Left cardiac atrium (tissue), 4 donors: ENCODE results near the gene PRM3. TPM values are rescaled to one million over a fixed set of nuclear protein-coding genes. Genes with fewer than 3 reads are reported as not detected.
"Not testable (repeated sequence)": the region's sequence is repeated elsewhere in the genome, so short reads cannot be mapped to it uniquely, and the experiment has no call there.

Experiments
- ATAC-seq, 2 donors: fragments of 200-7000 bp; cut with Tn5 transposase; one replicate each; pipeline ENCODE4 v1.9.1; 2020; ENCODE audit warnings: mild to moderate bottlenecking in 2 of 2, moderate library complexity in 2 of 2
- DNase-seq: peaks from one replicate; pipeline ENCODE4 v3.0.0-alpha.2; 2020
- intact Hi-C, 2 donors: fragments of 100-400 bp; cut with DNase I; formaldehyde crosslinking; loops; one replicate each; pipeline versions ENCODE4 v1.14.1 to v1.15.1; 2022 to 2023
- total RNA-seq, 2 donors: library from RNA; stranded (reverse); fragmentation: NEBNext Ultra II Directional; extraction: Animal tissue kit (Norgen Biotek cat#: 25700); gene quantifications; one replicate each; pipeline ENCODE4 v1.2.1, GENCODE V29; 2021
- donor health status: DM: no; HTN: yes; CAD: no.
- donor health status: DM: no; HTN: yes; CAD: no; lungs with severe emphysema.
- donor health status: DM: yes; HTN: yes; CAD: no.
- donor health status: Dilated cardiomyopathy.

PRM3 gene
- total RNA-seq, 2 donors from 2014 or later, result not detected

- ATAC-seq, DNase-seq, intact Hi-C loops: not testable (repeated sequence)
Observed at GRCh38 chr16:11289696-11290095, 16.3 kb upstream of the PRM3 start.

GRCh38 chr16:11289202-11289601, 15.8 kb upstream of the PRM3 start:
- ATAC-seq (no peak), DNase-seq (no peak)
- intact Hi-C loops, result no loop called here

GRCh38 chr16:11285842-11286241, 12.4 kb upstream of the PRM3 start:
- no peak for ATAC-seq

GRCh38 chr16:11283820-11284248, 10.4 kb upstream of the PRM3 start:
- intact Hi-C loops, result no loop called here
- no peak for DNase-seq
- no peak for ATAC-seq

More at GRCh38 chr16:11285842-11286241, 12.4 kb upstream of the PRM3 start:
- no peak for DNase-seq
- intact Hi-C loops, result no loop called here

DNA sequence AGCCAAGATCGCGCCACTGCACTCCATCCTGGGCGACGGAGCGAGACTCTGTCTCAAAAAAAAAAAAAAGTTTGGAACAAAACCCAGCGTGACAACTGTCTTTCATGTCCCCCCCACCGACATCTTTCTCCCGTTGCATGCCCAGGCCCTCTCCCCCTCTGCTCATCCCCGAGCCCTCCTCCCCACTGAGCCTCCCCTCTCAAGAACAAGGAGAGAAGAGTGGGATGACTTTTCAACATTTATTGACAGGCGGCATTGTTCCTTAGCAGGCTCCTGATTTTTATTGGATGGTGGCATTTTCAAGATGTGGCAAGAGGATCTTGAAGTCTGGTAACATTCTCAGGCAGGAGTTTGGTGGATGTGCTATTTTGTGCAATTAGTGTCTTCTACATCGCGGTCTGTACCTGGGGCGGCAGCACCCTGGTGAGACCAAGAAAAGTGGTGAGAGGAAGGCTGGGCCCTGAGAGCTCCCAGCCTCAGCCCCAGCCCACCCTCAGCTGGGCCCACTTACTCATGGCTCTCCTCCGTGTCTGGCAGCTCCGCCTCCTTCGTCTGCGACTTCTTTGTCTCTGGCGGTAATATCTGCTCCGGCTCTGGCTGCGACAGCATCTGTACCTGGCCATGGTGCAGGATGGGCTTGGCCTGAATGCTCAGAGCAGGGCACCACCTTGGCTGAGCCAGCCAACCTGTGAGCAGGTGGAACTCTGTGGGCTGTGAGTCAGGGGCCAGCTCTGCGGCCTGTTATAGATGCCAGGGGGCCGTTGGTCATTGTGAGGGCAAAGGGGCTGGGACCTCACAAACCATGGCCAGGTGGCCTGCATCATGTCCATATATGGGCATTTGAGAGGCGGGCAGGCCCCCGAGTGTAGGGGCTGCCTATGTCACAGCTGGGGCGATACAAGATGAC, 7.4 kb upstream of the PRM3 start, which contains the start of gene PRM1:
TSS of gene PRM1 (minus strand) at position 715 of the 907 bp plus-strand sequence. CDS start at position 623, 92 bp downstream.
- no peak for DNase-seq
- no peak for ATAC-seq
- intact Hi-C loops, result no loop called here

DNA sequence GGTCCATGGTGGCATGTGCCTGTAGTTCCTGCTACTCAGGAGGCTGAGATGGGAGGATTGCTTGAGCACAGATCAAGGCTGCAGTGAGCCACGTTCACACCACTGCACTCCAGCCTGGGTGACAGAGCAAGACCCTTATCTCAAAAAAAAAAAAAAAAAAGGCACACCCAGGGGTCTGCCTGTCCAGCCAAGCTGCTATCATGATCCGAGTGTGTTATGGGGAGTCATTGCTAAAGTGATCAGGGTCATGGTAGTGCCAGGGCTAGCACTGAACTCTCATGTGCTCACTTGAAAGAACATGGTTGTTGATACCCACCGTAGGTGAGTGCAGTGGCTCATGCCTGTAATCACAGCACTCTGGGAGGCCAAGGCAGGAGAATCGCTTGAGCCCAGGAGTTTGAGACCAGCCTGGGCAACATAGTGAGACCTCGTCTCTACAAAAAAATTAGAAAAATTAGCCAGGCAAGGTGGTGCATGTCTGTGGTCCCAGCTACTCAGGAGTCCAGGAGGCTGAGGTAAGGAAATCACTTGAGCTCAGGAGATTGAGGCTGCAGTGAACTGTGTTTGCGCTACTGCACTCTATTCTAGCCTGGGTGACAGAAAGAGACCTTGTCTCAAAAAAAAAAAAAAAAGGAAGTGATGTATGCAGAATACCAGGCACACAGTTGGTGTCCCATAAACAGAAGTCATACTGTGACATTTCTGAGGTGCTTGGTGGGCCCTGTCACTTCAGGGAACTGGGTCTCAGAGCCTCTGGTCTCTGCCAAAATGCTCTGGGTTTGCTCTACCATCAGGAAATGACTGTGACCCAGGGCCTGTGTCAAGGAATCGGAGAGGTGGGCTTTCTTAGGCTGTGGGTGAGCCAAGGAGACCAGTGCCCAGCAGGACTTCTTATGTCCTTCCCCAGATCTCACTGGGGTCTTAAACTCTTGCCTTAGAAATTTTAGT, 5.5 kb upstream of the PRM3 start:
- intact Hi-C loops, result no loop called here
- ATAC-seq (no peak), DNase-seq (no peak)

GRCh38 chr16:11277607-11278337, 4.3 kb upstream of the PRM3 start:
- DNase-seq (no peak), ATAC-seq (no peak)
- intact Hi-C loops, result no loop called here

GRCh38 chr16:11276896-11277593, 3.6 kb upstream of the PRM3 start:
- intact Hi-C loops, result no loop called here
- ATAC-seq, result no peak
- DNase-seq, result no peak

GRCh38 chr16:11276143-11276895, 2.9 kb upstream of the PRM3 start, which contains the start of gene PRM2:
PRM2 (minus strand) TSS chr16:11276480; CDS start chr16:11276370, 110 bp downstream.
- intact Hi-C loops, result no loop called here
- DNase-seq, result no peak
- no peak for ATAC-seq

DNA sequence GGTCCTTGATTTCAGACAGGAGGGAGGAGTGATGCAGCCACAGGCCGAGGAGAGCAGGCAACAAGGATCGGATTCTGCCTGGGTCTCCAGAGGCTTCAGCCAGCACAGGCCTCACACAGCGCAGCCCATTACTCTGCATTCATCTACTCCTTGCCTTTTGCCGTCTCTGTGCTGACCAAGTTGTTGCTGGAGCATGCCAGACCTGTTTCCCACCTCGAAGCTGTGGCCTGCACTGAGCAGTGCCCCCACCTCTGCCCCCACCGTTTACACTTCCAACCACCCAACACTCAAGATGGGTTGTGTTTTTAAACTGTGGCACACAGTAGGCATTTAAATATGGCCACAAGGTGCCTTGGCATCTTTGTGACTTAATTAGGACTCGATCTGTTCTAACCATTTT, 1.5 kb upstream of the PRM3 start:
- intact Hi-C loops, result no loop called here
- DNase-seq (no peak), ATAC-seq (no peak)

DNA sequence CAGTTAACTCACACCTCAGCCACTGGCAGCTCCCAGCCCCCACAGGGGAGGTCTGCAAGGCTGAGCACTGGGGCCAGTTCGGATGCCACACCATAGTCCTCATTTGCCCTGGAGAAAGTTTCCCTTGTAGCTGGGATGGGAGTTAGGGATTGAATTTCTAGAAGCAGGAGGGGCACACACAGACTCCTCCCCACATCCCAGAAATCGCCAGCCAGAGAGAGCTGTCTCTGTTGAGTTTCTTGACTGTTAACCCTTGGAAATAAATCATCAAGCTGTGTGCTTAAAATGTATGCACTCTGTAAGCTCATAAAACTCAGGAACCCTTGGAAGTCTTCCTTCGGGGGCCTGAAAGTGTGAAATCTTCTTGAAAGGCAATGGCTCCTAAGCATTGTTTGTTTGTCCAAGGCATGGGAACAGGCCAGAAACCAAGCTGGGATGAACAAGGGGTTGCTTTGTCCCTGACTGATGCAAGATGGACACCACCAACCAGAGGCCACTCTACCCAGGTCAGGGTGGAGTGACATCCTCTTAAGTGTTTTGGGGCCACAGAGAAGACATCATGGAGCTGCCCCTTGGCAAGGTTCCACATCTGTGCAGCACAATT, 394 bp upstream of the PRM3 start:
- ATAC-seq, result no peak
- intact Hi-C loops, result no loop called here
- DNase-seq, result no peak

- DNase-seq (no peak), ATAC-seq (no peak)
- intact Hi-C loops, result no loop called here
Observed at GRCh38 chr16:11272484-11272883, 945 bp downstream of the PRM3 start.

GRCh38 chr16:11271610-11272009, 1.8 kb downstream of the PRM3 start:
- intact Hi-C loops, result no loop called here
- DNase-seq, result no peak
- no peak for ATAC-seq

DNA sequence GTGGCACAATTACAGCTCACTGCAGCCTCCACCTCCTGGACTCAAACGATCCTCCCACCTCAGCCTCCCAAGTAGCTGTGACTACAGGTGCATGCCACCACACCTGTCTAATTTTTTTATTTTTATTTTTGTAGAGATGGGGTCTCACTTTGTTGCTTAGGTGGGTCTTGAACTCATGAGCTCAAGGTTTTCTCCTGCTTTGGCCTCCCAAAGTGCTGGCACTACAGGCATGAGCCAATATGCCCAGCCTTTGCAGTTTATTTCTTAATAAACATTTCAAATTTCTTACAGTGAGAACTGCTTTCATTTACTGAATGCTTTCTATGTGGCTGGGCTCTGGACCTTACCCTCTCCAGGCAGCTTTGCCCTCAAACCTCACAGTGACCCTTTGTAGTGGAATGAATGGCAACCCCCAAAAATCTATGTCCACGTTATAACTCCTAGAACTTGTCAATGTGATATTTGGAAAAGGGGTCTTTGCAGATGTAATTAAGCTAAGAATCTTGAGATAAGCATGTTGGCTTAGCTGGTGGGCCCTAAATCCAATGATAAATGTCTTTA, 2.7 kb downstream of the PRM3 start:
- ATAC-seq, result no peak
- intact Hi-C loops, result no loop called here

DNA sequence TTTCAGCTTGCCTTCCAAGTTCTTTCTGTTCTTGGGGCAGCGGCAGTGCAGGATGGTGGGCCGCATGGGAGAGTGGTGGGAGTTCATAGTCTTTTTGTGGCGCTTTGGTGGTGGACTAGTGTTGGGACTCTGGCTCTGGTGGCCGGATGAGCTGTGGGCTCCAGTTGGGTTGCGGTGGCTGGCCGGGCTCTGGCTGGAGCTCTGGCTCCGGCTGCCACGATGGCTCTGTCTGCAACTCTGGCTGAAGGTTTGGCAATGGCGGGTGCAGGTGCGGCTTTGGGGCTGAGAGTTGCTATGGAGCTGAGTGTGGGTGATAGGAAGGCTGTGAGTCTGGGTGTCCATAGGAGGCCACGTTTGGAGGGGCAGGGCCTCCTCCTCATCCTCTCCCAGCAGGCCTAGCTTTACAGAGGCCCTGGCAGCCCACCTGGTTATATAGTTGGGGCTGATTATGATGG, 4.5 kb downstream of the PRM3 start, which contains the start of gene TNP2:
TSS of gene TNP2 (minus strand) at position 405 of the 455 bp plus-strand sequence. CDS start at position 342, 63 bp downstream.
- intact Hi-C loops, result no loop called here

More for the DNA sequence above, 2.7 kb downstream of the PRM3 start:
- DNase-seq, result no peak

DNA sequence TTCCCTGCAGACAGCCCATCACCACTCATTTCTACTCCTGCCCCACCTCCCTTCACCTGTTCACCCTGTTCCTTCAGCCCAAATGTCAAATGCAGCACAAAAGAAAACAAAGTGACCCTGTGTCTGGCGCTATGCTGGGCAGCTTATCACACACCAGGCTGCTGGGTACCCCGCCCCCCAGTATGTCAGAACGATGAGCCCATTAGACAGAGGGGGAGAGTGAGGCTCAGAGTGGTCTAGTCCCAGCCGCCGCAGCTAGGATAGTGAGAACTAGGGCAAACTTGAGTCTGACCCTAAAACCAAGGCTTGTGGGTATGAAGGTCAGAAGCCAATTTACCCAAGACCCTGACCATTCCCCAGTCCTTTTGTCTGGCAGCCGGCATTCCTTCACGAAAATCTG, 8.3 kb downstream of the PRM3 start:
- no peak for ATAC-seq
- no peak for DNase-seq
- intact Hi-C loops, result no loop called here

More for the DNA sequence above, 4.5 kb downstream of the PRM3 start, which contains the start of gene TNP2:
- no peak for DNase-seq
- no peak for ATAC-seq
